Tibial artery (tissue), 4 donors: Measurements from ENCODE around the gene IFNL3.
"Not testable (repeated sequence)": the region's sequence is repeated elsewhere in the genome, so short reads cannot be mapped to it uniquely, and the experiment has no call there.

Source experiments
- DNase-seq, 2 donors: peaks; one replicate each; pipeline ENCODE4 v3.0.0-alpha.2; 2019
- H3K27ac ChIP-seq, 2 donors: fragments of 200-600 bp; sonication (generic) in 1 of 2; 1 replicate in 1 of 2; 2 replicates in 1 of 2; pipeline ENCODE4 v1.5.1; 2018 to 2019; ENCODE audit warnings: mild to moderate bottlenecking in 1 of 2
- H3K27me3 ChIP-seq, 2 donors: fragments of 200-600 bp; sonication (generic) in 1 of 2; one replicate each; pipeline versions ENCODE4 v1.5.1 to v1.6.0; 2016 to 2019
- H3K36me3 ChIP-seq, 3 donors: fragments of 200-600 bp; sonication (generic) in 2 of 3; one replicate each; pipeline ENCODE4 v1.5.1; 2016 to 2019; ENCODE audit warnings: mild to moderate bottlenecking in 2 of 3
- H3K4me1 ChIP-seq, 4 donors: fragments of 200-600 bp; sonication (generic) in 2 of 4; 1 replicate in 3 of 4; 2 replicates in 1 of 4; pipeline ENCODE4 v1.5.1; 2016 to 2019
- H3K4me3 ChIP-seq, 2 donors: fragments of 200-600 bp; sonication (generic) in 1 of 2; 1 replicate in 1 of 2; 2 replicates in 1 of 2; pipeline ENCODE4 v1.5.1; 2018 to 2019; ENCODE audit warnings: mild to moderate bottlenecking in 2 of 2
- H3K9me3 ChIP-seq, 3 donors: fragments of 200-600 bp; sonication (generic) in 1 of 3; one replicate each; pipeline ENCODE4 v1.5.1; 2016 to 2019
- intact Hi-C: fragments of 100-400 bp; cut with DNase I; formaldehyde crosslinking; loops from one replicate; pipeline ENCODE4 v1.15.0; 2023; ENCODE audit warnings: low total_unique reads
- TF ChIP-seq, protein P1 (sequence below), 2 experiments: fragments of 200-600 bp in 1 of 2; fragments of 450-650 bp in 1 of 2; IDR thresholded peaks; one replicate each; pipeline ENCODE4 v1.5.1; 2017 to 2019; ENCODE audit warnings: antibody characterized with exemption in 2 of 2, mild to moderate bottlenecking in 1 of 2, moderate library complexity in 1 of 2

Gene IFNL3

DNA sequence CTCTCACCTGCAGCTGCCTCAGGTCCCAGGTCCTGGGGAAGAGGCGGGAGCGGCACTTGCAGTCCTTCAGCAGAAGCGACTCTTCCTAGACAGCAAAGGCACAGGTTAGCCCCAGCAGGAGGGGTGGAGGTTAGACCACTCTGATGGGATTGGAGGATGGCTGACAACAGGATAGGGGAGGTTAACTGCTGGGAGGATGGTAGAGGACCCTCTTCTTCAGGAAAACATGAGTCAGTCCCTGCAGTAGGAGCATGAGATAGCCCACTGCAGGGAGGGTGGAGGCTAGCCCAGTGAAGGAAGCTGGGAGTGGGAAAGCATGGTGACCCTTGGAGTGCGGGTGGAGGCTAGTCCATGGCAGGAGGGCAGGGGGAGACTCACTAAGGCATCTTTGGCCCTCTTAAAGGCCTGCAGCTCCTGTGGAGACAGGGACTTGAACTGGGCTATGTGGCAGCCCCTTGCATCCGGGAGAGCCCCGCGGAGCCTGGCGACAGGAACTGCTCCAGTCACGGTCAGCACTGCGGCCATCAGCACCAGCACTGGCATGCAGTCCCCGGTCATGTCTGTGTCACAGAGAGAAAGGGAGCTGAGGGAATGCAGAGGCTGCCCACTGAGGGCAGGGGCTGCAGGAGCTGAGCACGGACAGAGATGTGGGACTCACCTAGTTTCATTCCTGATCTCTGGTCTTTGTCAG lies at the start of gene IFNL3:
Gene IFNL3, minus strand, starts transcription at position 597 of the 691 bp plus-strand sequence. Its CDS starts 39 bp downstream, at position 558.
- intact Hi-C loops, H3K27ac ChIP-seq, H3K4me3 ChIP-seq, DNase-seq, H3K36me3 ChIP-seq, H3K9me3 ChIP-seq: not testable (repeated sequence)
- Histone ChIP-seq H3K4me1 (peaks cover 0 to 13% (median 5%) of the 10 kb centered on the region in 4 donors), H3K27me3 (peaks cover 0 to 52% of the 10 kb centered on the region in 2 donors)

DNA sequence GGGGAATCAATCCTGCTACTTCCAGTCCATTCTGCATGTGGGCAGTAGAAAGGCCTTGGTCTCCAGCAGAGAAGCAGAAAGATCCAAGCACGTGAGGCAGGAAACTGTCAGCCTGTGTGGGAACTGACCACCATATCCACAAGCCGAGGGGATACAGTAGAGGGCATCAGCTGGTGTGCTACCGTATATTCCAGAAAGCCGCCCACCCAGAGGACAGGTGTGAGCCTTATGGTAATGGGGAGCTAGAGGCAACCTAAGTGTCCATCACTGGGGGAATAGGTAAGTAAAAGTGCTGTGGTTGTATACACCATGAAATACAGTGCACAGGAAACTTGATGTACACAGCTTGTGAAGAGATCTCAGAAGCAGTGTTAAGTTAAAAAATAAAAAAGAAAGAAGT lies 48.6 kb upstream of the IFNL3 start:
- peak in 1 of 2 donors; percentile 15 for DNase-seq
- intact Hi-C loops, result no loop called here
- no peak overlapping the region for H3K4me3 ChIP-seq
- peaks cover 0 to 5% (median under 1%) of the 10 kb centered on the region in 3 donors for H3K9me3 ChIP-seq
- H3K4me1 ChIP-seq, result no peaks in the 10 kb centered on the region
- H3K36me3 ChIP-seq, result no peaks in the 10 kb centered on the region
- TF ChIP-seq, protein P1, sequence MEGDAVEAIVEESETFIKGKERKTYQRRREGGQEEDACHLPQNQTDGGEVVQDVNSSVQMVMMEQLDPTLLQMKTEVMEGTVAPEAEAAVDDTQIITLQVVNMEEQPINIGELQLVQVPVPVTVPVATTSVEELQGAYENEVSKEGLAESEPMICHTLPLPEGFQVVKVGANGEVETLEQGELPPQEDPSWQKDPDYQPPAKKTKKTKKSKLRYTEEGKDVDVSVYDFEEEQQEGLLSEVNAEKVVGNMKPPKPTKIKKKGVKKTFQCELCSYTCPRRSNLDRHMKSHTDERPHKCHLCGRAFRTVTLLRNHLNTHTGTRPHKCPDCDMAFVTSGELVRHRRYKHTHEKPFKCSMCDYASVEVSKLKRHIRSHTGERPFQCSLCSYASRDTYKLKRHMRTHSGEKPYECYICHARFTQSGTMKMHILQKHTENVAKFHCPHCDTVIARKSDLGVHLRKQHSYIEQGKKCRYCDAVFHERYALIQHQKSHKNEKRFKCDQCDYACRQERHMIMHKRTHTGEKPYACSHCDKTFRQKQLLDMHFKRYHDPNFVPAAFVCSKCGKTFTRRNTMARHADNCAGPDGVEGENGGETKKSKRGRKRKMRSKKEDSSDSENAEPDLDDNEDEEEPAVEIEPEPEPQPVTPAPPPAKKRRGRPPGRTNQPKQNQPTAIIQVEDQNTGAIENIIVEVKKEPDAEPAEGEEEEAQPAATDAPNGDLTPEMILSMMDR (IDR thresholded peaks at IDR 0.05), result no peak
- no peak overlapping the region for H3K27ac ChIP-seq
- peaks cover 0 to 30% of the 10 kb centered on the region in 2 donors for H3K27me3 ChIP-seq

DNA sequence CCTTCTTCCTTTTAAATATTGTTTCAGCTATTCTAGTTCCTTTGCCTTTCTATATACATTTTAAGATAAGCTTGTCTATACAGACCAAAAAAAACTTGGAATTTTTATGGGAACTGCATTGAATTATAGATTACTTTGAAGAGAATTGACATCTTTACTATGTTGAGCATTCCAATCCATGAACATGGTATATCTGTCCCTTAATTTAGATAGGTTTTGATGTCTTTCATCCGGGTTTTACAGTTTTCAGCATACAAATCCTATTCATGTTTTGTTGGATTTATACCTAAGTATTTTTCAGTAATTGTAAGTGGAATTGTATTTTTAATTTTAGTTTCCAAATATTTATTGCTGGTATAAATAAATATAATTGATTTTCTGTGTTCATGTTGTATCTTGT lies 39.2 kb upstream of the IFNL3 start:
- Histone ChIP-seq H3K27me3 (no peaks in the 10 kb centered on the region), H3K27ac (no peak overlapping the region), H3K4me1 (no peaks in the 10 kb centered on the region), H3K36me3 (no peaks in the 10 kb centered on the region), H3K4me3 (no peak overlapping the region), H3K9me3 (peaks cover 3 to 31% (median 6%) of the 10 kb centered on the region in 3 donors)
- intact Hi-C loops, result no loop called here
- TF ChIP-seq, protein P1 (IDR thresholded peaks at IDR 0.05), result no peak
- DNase-seq, result no peak

DNA sequence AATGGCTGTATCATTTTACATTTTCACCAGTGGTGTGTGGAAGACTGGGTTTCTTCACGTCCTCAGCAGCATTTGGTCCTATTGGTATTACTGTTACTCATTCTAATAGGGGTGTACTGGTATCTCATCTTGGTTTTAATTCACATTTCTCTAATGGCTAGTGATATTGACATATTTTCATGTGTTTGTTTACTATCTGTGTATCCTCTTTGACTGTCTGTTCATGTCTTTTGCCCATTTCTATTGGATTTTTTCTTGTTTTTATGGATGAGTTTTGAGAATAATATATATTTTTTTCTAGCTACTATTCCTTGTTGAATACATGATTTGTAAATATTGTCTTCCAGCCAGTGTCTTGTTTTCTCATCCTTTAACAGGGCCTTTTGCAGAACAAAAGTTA lies 37.2 kb upstream of the IFNL3 start:
- intact Hi-C loops, result no loop called here
- Histone ChIP-seq H3K4me3 (no peak overlapping the region), H3K9me3 (peaks cover 3 to 19% (median 6%) of the 10 kb centered on the region in 3 donors), H3K27me3 (peaks cover 0 to 7% of the 10 kb centered on the region in 2 donors), H3K27ac (no peak overlapping the region), H3K4me1 (no peaks in the 10 kb centered on the region), H3K36me3 (no peaks in the 10 kb centered on the region)
- no peak for DNase-seq
- TF ChIP-seq, protein P1 (IDR thresholded peaks at IDR 0.05), result no peak

DNA sequence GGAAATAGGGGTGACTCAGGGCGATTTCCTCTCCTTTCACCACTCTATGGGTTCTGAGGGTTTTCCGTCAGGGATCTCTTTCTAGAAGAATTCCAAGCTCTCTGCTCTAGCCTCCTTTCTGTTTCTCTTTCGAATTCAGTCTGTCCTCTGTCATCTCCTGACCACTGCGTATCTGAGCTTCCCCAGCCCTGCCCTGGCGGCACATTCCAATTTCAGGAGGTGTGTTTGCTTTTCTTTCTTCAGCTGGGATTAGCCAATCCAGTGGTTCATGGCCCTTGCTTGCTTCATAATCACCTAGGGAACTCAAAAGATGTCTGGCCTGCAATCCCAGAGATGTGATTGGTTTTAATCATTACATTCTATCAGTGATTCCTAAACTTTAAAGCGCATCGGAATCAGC lies 32.8 kb upstream of the IFNL3 start:
- no peaks in the 10 kb centered on the region for H3K36me3 ChIP-seq
- H3K27me3 ChIP-seq, result peaks cover 0 to 11% of the 10 kb centered on the region in 2 donors
- H3K4me3 ChIP-seq, result no peak overlapping the region
- TF ChIP-seq, protein P1 (IDR thresholded peaks at IDR 0.05), result no peak
- intact Hi-C loops, result no loop called here
- H3K27ac ChIP-seq, result no peak overlapping the region
- H3K4me1 ChIP-seq, result no peaks in the 10 kb centered on the region
- peak in 1 of 2 donors; percentile 7 for DNase-seq
- peaks cover 3 to 15% (median 5%) of the 10 kb centered on the region in 3 donors for H3K9me3 ChIP-seq

DNA sequence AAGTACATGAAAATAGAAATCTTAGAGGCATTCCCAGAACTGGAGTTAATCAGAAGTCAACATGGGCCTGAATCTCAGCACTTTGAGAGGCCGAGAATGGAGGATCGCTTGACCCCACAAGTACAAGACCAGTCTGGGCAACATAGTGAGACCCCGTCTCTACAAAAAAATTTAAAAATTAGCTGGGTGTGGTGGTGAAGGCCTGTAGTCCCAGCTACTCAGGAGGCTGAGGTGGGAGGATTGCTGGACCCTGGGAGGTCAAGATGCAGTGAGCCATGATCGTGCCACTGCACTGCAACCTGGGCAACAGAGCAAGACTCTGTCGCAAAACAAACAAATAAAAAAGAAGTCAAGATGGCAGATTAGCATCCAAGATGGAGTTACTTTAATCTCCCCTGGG lies 31.9 kb upstream of the IFNL3 start:
- peaks cover 0 to 7% (median 1%) of the 10 kb centered on the region in 3 donors for H3K9me3 ChIP-seq
- H3K36me3 ChIP-seq, result no peaks in the 10 kb centered on the region
- H3K4me3 ChIP-seq, result no peak overlapping the region
- no peak overlapping the region for H3K27ac ChIP-seq
- peak in 1 of 2 donors; percentile 24 for DNase-seq
- intact Hi-C loops, result no loop called here
- H3K4me1 ChIP-seq, result no peaks in the 10 kb centered on the region
- TF ChIP-seq, protein P1 (IDR thresholded peaks at IDR 0.05), result no peak
- H3K27me3 ChIP-seq, result peaks cover 0 to 11% of the 10 kb centered on the region in 2 donors
